SK-N-MC (cell line): ENCODE data around the gene SNF8.

Experiments used
- EZH2 ChIP-seq: fragments of 200-600 bp; sonication (generic); IDR thresholded peaks from one replicate; pipeline ENCODE4 v1.6.1; 2017; ENCODE audit warnings: antibody characterized with exemption
- POLR2AphosphoS5 ChIP-seq: IDR thresholded peaks from 2 replicates; pipeline ENCODE4 v1.6.1; 2012; ENCODE audit warnings: mild to moderate bottlenecking, low read depth, low read length, borderline replicate concordance

GRCh38 chr17:48972749-48973097 lies 28.1 kb upstream of the SNF8 start:
- no peak for TF ChIP-seq POLR2AphosphoS5
- TF ChIP-seq EZH2 = no peak
